SU-DHL-6 (cell line): ENCODE results near the gene ETS1.

Source experiments
- EZH2phosphoT487 ChIP-seq: fragments of 200-600 bp; sonication (generic), shearing (Covaris generic); conservative IDR thresholded peaks from 2 replicates; pipeline ENCODE4 v1.6.1; 2018; ENCODE audit warnings: mild to moderate bottlenecking, antibody characterized with exemption, low read length, moderate library complexity, mixed read lengths
- TF ChIP-seq, protein P1 (sequence below): fragments of 200-600 bp; sonication (generic); IDR thresholded peaks from one replicate; pipeline ENCODE4 v1.5.1; 2017; ENCODE audit warnings: antibody characterized with exemption, mild to moderate bottlenecking, low read length, moderate library complexity; ENCODE audit not compliant: insufficient read depth, poor library complexity, severe bottlenecking

DNA sequence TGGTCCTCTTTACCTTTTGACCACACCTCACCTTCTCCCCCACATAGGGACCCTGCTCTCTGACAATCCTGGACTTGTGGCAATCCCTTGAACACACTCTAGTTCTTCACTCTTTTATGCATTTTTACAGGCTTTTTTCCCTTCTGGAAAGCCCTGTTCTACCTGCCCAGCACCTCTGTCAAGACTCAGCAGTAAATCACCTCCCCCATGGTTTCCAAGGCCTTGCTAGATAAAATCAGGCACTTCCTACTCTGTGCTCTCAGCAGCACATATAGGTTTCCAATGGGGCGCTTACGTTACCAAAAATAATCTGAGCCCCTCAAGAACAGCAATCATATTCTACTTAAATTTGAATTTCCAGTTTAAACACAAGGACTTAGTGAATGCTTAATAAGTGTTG lies 53.9 kb downstream of the ETS1 start:
- TF ChIP-seq, protein P1, sequence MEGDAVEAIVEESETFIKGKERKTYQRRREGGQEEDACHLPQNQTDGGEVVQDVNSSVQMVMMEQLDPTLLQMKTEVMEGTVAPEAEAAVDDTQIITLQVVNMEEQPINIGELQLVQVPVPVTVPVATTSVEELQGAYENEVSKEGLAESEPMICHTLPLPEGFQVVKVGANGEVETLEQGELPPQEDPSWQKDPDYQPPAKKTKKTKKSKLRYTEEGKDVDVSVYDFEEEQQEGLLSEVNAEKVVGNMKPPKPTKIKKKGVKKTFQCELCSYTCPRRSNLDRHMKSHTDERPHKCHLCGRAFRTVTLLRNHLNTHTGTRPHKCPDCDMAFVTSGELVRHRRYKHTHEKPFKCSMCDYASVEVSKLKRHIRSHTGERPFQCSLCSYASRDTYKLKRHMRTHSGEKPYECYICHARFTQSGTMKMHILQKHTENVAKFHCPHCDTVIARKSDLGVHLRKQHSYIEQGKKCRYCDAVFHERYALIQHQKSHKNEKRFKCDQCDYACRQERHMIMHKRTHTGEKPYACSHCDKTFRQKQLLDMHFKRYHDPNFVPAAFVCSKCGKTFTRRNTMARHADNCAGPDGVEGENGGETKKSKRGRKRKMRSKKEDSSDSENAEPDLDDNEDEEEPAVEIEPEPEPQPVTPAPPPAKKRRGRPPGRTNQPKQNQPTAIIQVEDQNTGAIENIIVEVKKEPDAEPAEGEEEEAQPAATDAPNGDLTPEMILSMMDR, result no peak
- no peak for TF ChIP-seq EZH2phosphoT487
